ENCODE measurements around the gene KLHL29.

Gene KLHL29

GRCh38 chr2:23476786-23477185 lies 91.8 kb downstream of the KLHL29 start:
- no peak for DNase-seq (ENCODE audit: low read depth)

GRCh38 chr2:23477392-23477791 lies 92.4 kb downstream of the KLHL29 start:
- no peak for DNase-seq (ENCODE audit: low read depth)

GRCh38 chr2:23478087-23478932 lies 93.3 kb downstream of the KLHL29 start:
- no peak for DNase-seq (ENCODE audit: low read depth)

GRCh38 chr2:23478933-23479683 lies 94.1 kb downstream of the KLHL29 start:
- no peak for DNase-seq (ENCODE audit: low read depth)

- DNase-seq (ENCODE audit: low read depth) = no peak
These were observed 96.2 kb downstream of the KLHL29 start for GRCh38 chr2:23480957-23481797.

GRCh38 chr2:23482188-23482587 lies 97.2 kb downstream of the KLHL29 start:
- DNase-seq (ENCODE audit: low read depth) = no peak

- DNase-seq (ENCODE audit: low read depth) = no peak
These were observed 97.6 kb downstream of the KLHL29 start for GRCh38 chr2:23482607-23483006.

- no peak for DNase-seq (ENCODE audit: low read depth)
These were observed 98.8 kb downstream of the KLHL29 start for GRCh38 chr2:23483791-23484190.

- DNase-seq (ENCODE audit: low read depth) = no peak
These were observed 99.3 kb downstream of the KLHL29 start for GRCh38 chr2:23484275-23484674.

- no peak for DNase-seq (ENCODE audit: low read depth)
These were observed 99.8 kb downstream of the KLHL29 start for GRCh38 chr2:23484767-23485166.

GRCh38 chr2:23485261-23485660 lies 100.3 kb downstream of the KLHL29 start:
- no peak for DNase-seq (ENCODE audit: low read depth)

GRCh38 chr2:23485841-23486683 lies 101.1 kb downstream of the KLHL29 start:
- no peak for DNase-seq (ENCODE audit: low read depth)

- no peak for DNase-seq (ENCODE audit: low read depth)
These were observed 101.7 kb downstream of the KLHL29 start for GRCh38 chr2:23486684-23487075.

GRCh38 chr2:23487735-23488492 lies 102.9 kb downstream of the KLHL29 start:
- DNase-seq (ENCODE audit: low read depth) = no peak

- no peak for DNase-seq (ENCODE audit: low read depth)
These were observed 103.6 kb downstream of the KLHL29 start for GRCh38 chr2:23488584-23488983.

GRCh38 chr2:23489471-23490322 lies 104.7 kb downstream of the KLHL29 start:
- DNase-seq (ENCODE audit: low read depth) = no peak

- no peak for DNase-seq (ENCODE audit: low read depth)
These were observed 106.8 kb downstream of the KLHL29 start for GRCh38 chr2:23491591-23492336.

GRCh38 chr2:23492337-23492675 lies 107.3 kb downstream of the KLHL29 start:
- no peak for DNase-seq (ENCODE audit: low read depth)

- DNase-seq (ENCODE audit: low read depth) = no peak
These were observed 107.9 kb downstream of the KLHL29 start for GRCh38 chr2:23492921-23493320.

Data from T-helper 22 cell (primary cell).